Measurements from ENCODE around the gene LRRC28. TPM values are rescaled to one million over a fixed set of nuclear protein-coding genes. Genes with fewer than 3 reads are reported as not detected.

The LRRC28 gene
- total RNA-seq, 4 donors from 2014 or later: 29.3 to 39.7 (median 34.8) TPM

GRCh38 chr15:99344639-99345038, 93.4 kb downstream of the LRRC28 start:
- no peak for TF ChIP-seq CTCF (IDR thresholded peaks at IDR 0.05)
- TF ChIP-seq POLR2A (IDR thresholded peaks at IDR 0.05): no peak
- WGBS, 2 donors: 89 to 92% methylated on average over 2 of the region's 2 CpGs
- H3K4me3 ChIP-seq (ENCODE audit: low read depth, poor library complexity, severe bottlenecking): no peak overlapping the region
- intact Hi-C loops (cut with DNase I; ENCODE audit: low total_unique reads): no loop called here
- no peak for DNase-seq (ENCODE audit: low spot score in 2 of 2)

GRCh38 chr15:99345242-99345641, 94.0 kb downstream of the LRRC28 start:
- 95 to 97% methylated on average over 2 of the region's 2 CpGs for whole genome bisulfite sequencing, 2 donors
- TF ChIP-seq POLR2A (IDR thresholded peaks at IDR 0.05): no peak
- no peak for TF ChIP-seq CTCF (IDR thresholded peaks at IDR 0.05)
- no peak overlapping the region for H3K4me3 ChIP-seq (ENCODE audit: low read depth, poor library complexity, severe bottlenecking)
- no peak for DNase-seq (ENCODE audit: low spot score in 2 of 2)
- intact Hi-C loops (cut with DNase I; ENCODE audit: low total_unique reads): no loop called here

GRCh38 chr15:99345832-99346462, 94.7 kb downstream of the LRRC28 start:
- WGBS, 2 donors: 91 to 96% methylated on average over 3 of the region's 3 CpGs

GRCh38 chr15:99347574-99347973, 96.3 kb downstream of the LRRC28 start:
- WGBS, 2 donors: 88 to 94% methylated on average over 1 of the region's 1 CpG
- intact Hi-C loops (cut with DNase I; ENCODE audit: low total_unique reads): no loop called here
- DNase-seq (ENCODE audit: low spot score in 2 of 2): no peak
- TF ChIP-seq CTCF (IDR thresholded peaks at IDR 0.05): no peak
- no peak overlapping the region for H3K4me3 ChIP-seq (ENCODE audit: low read depth, poor library complexity, severe bottlenecking)

More at GRCh38 chr15:99345832-99346462, 94.7 kb downstream of the LRRC28 start:
- no peak overlapping the region for H3K4me3 ChIP-seq (ENCODE audit: low read depth, poor library complexity, severe bottlenecking)
- no peak for DNase-seq (ENCODE audit: low spot score in 2 of 2)
- intact Hi-C loops (cut with DNase I; ENCODE audit: low total_unique reads): no loop called here
- TF ChIP-seq POLR2A (IDR thresholded peaks at IDR 0.05) (no peak), CTCF (IDR thresholded peaks at IDR 0.05) (no peak)

- TF ChIP-seq POLR2A (IDR thresholded peaks at IDR 0.05) (no peak), CTCF (IDR thresholded peaks at IDR 0.05) (no peak)
- DNase-seq (ENCODE audit: low spot score in 2 of 2): no peak
- H3K4me3 ChIP-seq (ENCODE audit: low read depth, poor library complexity, severe bottlenecking): no peak overlapping the region
- WGBS, 2 donors: 94 to 98% methylated on average over 3 of the region's 3 CpGs
- intact Hi-C loops (cut with DNase I; ENCODE audit: low total_unique reads): no loop called here
Measured at GRCh38 chr15:99348412-99348811, 97.1 kb downstream of the LRRC28 start.

- 89 to 93% methylated on average over 3 of the region's 3 CpGs for WGBS, 2 donors
- TF ChIP-seq CTCF (IDR thresholded peaks at IDR 0.05) (no peak), POLR2A (IDR thresholded peaks at IDR 0.05) (no peak)
- intact Hi-C loops (cut with DNase I; ENCODE audit: low total_unique reads): no loop called here
- no peak for DNase-seq (ENCODE audit: low spot score in 2 of 2)
- no peak overlapping the region for H3K4me3 ChIP-seq (ENCODE audit: low read depth, poor library complexity, severe bottlenecking)
Measured at GRCh38 chr15:99350408-99350807, 99.1 kb downstream of the LRRC28 start.

All from lower leg skin (tissue), 4 donors.